H9 (cell line): ENCODE data around the gene EFCC1. TPM values are rescaled to one million over a fixed set of nuclear protein-coding genes. Genes with fewer than 3 reads are reported as not detected.

Experiments
- DNase-seq: peaks from one replicate; pipeline ENCODE4 v3.0.0-alpha.2; 2017
- H2AFZ ChIP-seq: one replicate; pipeline ENCODE4 v1.6.1; 2013; ENCODE audit warnings: mild to moderate bottlenecking, low read length, control low read depth, moderate library complexity
- H2AK5ac ChIP-seq: 2 replicates; pipeline ENCODE4 v1.6.1; 2013; ENCODE audit warnings: low read length, control low read depth, mixed read lengths; ENCODE audit not compliant: insufficient read length
- H2BK120ac ChIP-seq: one replicate; pipeline ENCODE4 v1.6.1; 2013; ENCODE audit warnings: low read depth, mild to moderate bottlenecking, low read length, control low read depth, inconsistent platforms; ENCODE audit not compliant: poor library complexity, severe bottlenecking
- H2BK12ac ChIP-seq: 2 replicates; pipeline ENCODE4 v1.6.1; 2013; ENCODE audit warnings: low read length, control low read depth, mixed read lengths, low read depth; ENCODE audit not compliant: insufficient read length
- H2BK15ac ChIP-seq: 2 replicates; pipeline ENCODE4 v1.6.1; 2013; ENCODE audit warnings: low read depth, low read length, control low read depth
- H2BK20ac ChIP-seq: one replicate; pipeline ENCODE4 v1.6.1; 2013; ENCODE audit warnings: low read depth, mild to moderate bottlenecking, low read length, control low read depth, inconsistent platforms; ENCODE audit not compliant: poor library complexity, severe bottlenecking
- H2BK5ac ChIP-seq: 2 replicates; pipeline ENCODE4 v1.6.1; 2013; ENCODE audit warnings: low read length, control low read depth, mixed read lengths; ENCODE audit not compliant: insufficient read length
- H3K14ac ChIP-seq: 2 replicates; pipeline ENCODE4 v1.6.1; 2013; ENCODE audit warnings: low read length, control low read depth; ENCODE audit not compliant: insufficient read depth
- H3K18ac ChIP-seq: 2 replicates; pipeline ENCODE4 v1.6.1; 2013; ENCODE audit warnings: low read depth, mild to moderate bottlenecking, mixed read lengths, low read length, control low read depth; ENCODE audit not compliant: insufficient read length
- H3K23ac ChIP-seq: 2 replicates; pipeline ENCODE4 v1.6.1; 2013; ENCODE audit warnings: low read length, control low read depth, mixed read lengths, low read depth; ENCODE audit not compliant: insufficient read length
- H3K23me2 ChIP-seq: 2 replicates; pipeline ENCODE4 v1.6.1; 2013; ENCODE audit warnings: low read depth, mild to moderate bottlenecking, mixed read lengths, low read length, control low read depth; ENCODE audit not compliant: insufficient read length, poor library complexity, severe bottlenecking
- H3K27ac ChIP-seq: 2 replicates; pipeline ENCODE4 v1.5.1; 2013; ENCODE audit warnings: low read length, control low read depth, mixed read lengths, low read depth; ENCODE audit not compliant: insufficient read length
- H3K27me3 ChIP-seq: 2 replicates; pipeline ENCODE4 v1.6.1; 2013; ENCODE audit warnings: low read length, control low read depth, inconsistent platforms; ENCODE audit not compliant: insufficient read depth
- H3K4ac ChIP-seq: 2 replicates; pipeline ENCODE4 v1.6.1; 2013; ENCODE audit warnings: low read depth, mild to moderate bottlenecking, control low read depth, inconsistent platforms, low read length, moderate library complexity
- H3K4me1 ChIP-seq: 2 replicates; pipeline ENCODE4 v1.6.1; 2013; ENCODE audit warnings: low read length, control low read depth, inconsistent platforms; ENCODE audit not compliant: insufficient read depth
- H3K4me2 ChIP-seq: 2 replicates; pipeline ENCODE4 v1.6.1; 2013; ENCODE audit warnings: low read length, control low read depth, mixed read lengths; ENCODE audit not compliant: insufficient read length, insufficient read depth
- H3K56ac ChIP-seq: 2 replicates; pipeline ENCODE4 v1.6.1; 2013; ENCODE audit warnings: low read depth, mild to moderate bottlenecking, mixed read lengths, low read length, control low read depth; ENCODE audit not compliant: insufficient read length
- H3K79me1 ChIP-seq: 2 replicates; pipeline ENCODE4 v1.6.1; 2013; ENCODE audit warnings: low read depth, mild to moderate bottlenecking, moderate library complexity, low read length, control low read depth, inconsistent platforms; ENCODE audit not compliant: insufficient read depth, poor library complexity, severe bottlenecking
- H3K79me2 ChIP-seq: 2 replicates; pipeline ENCODE4 v1.6.1; 2013; ENCODE audit warnings: low read length, control low read depth, inconsistent platforms; ENCODE audit not compliant: insufficient read depth
- H3K9ac ChIP-seq: 2 replicates; pipeline ENCODE4 v1.6.1; 2013; ENCODE audit warnings: low read length, control low read depth, mixed read lengths; ENCODE audit not compliant: insufficient read length; ENCODE audit errors: extremely low read depth
- H3K9me3 ChIP-seq: one replicate; pipeline ENCODE4 v1.6.1; 2013; ENCODE audit warnings: low read depth, low read length, inconsistent platforms; ENCODE audit not compliant: control insufficient read depth
- H3T11ph ChIP-seq: one replicate; pipeline ENCODE4 v1.6.1; 2013; ENCODE audit warnings: mild to moderate bottlenecking, low read length, control low read depth, inconsistent platforms
- H4K20me1 ChIP-seq: one replicate; pipeline ENCODE4 v1.6.1; 2013; ENCODE audit not compliant: control insufficient read depth, insufficient read length, insufficient read depth
- H4K5ac ChIP-seq: 2 replicates; pipeline ENCODE4 v1.6.1; 2013; ENCODE audit warnings: low read depth, mild to moderate bottlenecking, mixed read lengths, low read length, control low read depth; ENCODE audit not compliant: insufficient read length
- H4K8ac ChIP-seq: replicated peaks from 2 replicates; pipeline ENCODE4 v1.6.1; 2013; ENCODE audit warnings: low read length, control low read depth, mixed read lengths, low read depth; ENCODE audit not compliant: insufficient read length
- H4K91ac ChIP-seq: 2 replicates; pipeline ENCODE4 v1.6.1; 2013; ENCODE audit warnings: low read depth, mild to moderate bottlenecking, moderate library complexity, mixed read lengths, low read length, control low read depth; ENCODE audit not compliant: insufficient read length
- H3K27ac Mint-ChIP-seq, 3 experiments: 2 replicates in 2 of 3; 3 replicates in 1 of 3; pipeline ENCODE4 v1.8.0; 2020 to 2021; ENCODE audit warnings: mixed read lengths in 3 of 3, mild to moderate bottlenecking in 1 of 3, moderate library complexity in 1 of 3
- H3K27me3 Mint-ChIP-seq: 2 replicates; pipeline ENCODE4 v1.8.0; 2021; ENCODE audit warnings: low read depth, mild to moderate bottlenecking, moderate library complexity, mixed read lengths
- H3K36me3 Mint-ChIP-seq, 3 experiments: 2 replicates in 2 of 3; 3 replicates in 1 of 3; pipeline ENCODE4 v1.8.0; 2020 to 2021; ENCODE audit warnings: low read depth in 3 of 3, mixed read lengths in 3 of 3; ENCODE audit not compliant: insufficient read depth in 1 of 3
- H3K4me1 Mint-ChIP-seq, 2 experiments: 2 replicates each; pipeline ENCODE4 v1.8.0; 2020; ENCODE audit warnings: mixed read lengths in 2 of 2
- H3K4me3 Mint-ChIP-seq, 2 experiments: 2 replicates in 1 of 2; 3 replicates in 1 of 2; pipeline ENCODE4 v1.8.0; 2020 to 2021; ENCODE audit warnings: mild to moderate bottlenecking in 2 of 2, mixed read lengths in 2 of 2, moderate library complexity in 1 of 2
- H3K9me3 Mint-ChIP-seq, 2 experiments: 2 replicates in 1 of 2; 3 replicates in 1 of 2; pipeline ENCODE4 v1.8.0; 2020; ENCODE audit warnings: mild to moderate bottlenecking in 2 of 2, mixed read lengths in 2 of 2, moderate library complexity in 1 of 2
- CTCF ChIP-seq: fragments of 200-600 bp; sonication (generic); conservative IDR thresholded peaks from 3 replicates; pipeline ENCODE4 v1.8.0; 2021; ENCODE audit warnings: antibody characterized with exemption, mild to moderate bottlenecking
- WGBS: extraction: QIAGEN DNeasy Blood & Tissue Kit; methylation state at CpG from one replicate; pipeline ENCODE4 v1.1.7; 2013; ENCODE audit warnings: missing lambda C conversion rate, low lambda C conversion rate, mixed read lengths; ENCODE audit not compliant: insufficient read length; ENCODE audit errors: extremely low coverage; 5-methylcytosine and 5-hydroxymethylcytosine counted together
- total RNA-seq: library from RNA; stranded (reverse); gene quantifications from 2 replicates; pipeline ENCODE4 v1.2.1, GENCODE V29; 2021

EFCC1 gene
- total RNA-seq, 1 experiment from 2014 or later, result 0.09 TPM

DNA sequence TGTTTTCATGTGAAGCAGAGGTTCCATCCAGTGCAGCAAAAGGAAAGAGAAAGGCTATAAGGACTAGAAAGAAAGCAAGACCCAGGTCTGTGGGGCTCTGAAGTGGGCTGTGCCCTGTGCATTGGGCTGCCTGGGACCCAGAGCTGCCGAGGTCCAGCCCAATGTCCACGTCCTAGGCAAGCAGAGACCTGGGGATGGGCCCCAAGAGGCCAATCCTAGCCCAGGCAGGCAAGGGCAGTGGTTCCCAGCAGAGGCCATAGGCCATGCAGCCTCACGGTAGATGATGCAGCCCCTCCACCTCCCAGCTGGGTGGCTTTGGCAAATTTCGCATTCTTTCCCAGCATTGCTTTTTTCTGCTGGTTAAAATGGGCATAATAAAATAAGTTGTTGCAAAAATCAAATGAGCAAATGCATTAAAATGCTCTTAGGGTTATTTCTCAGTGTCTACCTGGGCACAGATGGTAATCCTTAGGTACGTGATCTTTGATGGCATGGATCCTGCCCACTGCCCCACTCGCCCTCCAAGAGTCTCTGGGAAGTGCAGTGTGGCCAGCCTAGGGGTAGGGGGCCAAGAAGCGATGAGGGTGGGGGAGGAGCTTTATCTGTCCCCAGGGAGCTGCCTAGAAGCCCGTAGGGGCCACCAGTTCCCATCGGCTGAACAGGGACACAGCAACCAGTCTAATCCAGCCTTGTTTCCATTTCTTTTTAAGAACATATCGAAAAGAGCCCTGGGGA, 37.2 kb downstream of the EFCC1 start:
- no peaks in the 10 kb centered on the region; the same call in 1 of the 2 replicates for H3K4me1 ChIP-seq
- H4K91ac ChIP-seq, result no peak overlapping the region
- TF ChIP-seq CTCF, result no peak
- H3K56ac ChIP-seq, result no peak overlapping the region
- Mint-ChIP-seq H3K4me1 (peaks cover 15 to 39% of the 10 kb centered on the region in 2 experiments), H3K9me3 (no peaks in the 10 kb centered on the region), H3K27me3 (peaks cover 2% of the 10 kb centered on the region; the same call in 1 of the 2 replicates), H3K4me3 (no peak overlapping the region), H3K27ac (no peak overlapping the region; a peak in 1 of 7 replicates), H3K36me3 (no peaks in the 10 kb centered on the region)
- H2AK5ac ChIP-seq, result no peak overlapping the region
- no peaks in the 10 kb centered on the region for H4K20me1 ChIP-seq
- no peak overlapping the region for H3T11ph ChIP-seq
- no peak overlapping the region for H2BK120ac ChIP-seq
- no peak overlapping the region for H3K9ac ChIP-seq
- no peak overlapping the region for H2BK20ac ChIP-seq
- H3K18ac ChIP-seq, result no peak overlapping the region
- no peaks in the 10 kb centered on the region for H3K79me1 ChIP-seq
- no peak overlapping the region for H3K14ac ChIP-seq
- no peak overlapping the region for H4K8ac ChIP-seq
- no CpG with 5 or more reads among the region's 10 CpGs for WGBS
- no peaks in the 10 kb centered on the region for H3K79me2 ChIP-seq
- H3K23ac ChIP-seq, result no peak overlapping the region
- H3K4ac ChIP-seq, result no peak overlapping the region
- DNase-seq, result no peak
- no peaks in the 10 kb centered on the region for H3K23me2 ChIP-seq
- no peaks in the 10 kb centered on the region for H3K27me3 ChIP-seq
- H2BK5ac ChIP-seq, result no peak overlapping the region
- H2BK15ac ChIP-seq, result no peak overlapping the region
- H4K5ac ChIP-seq, result no peak overlapping the region
- no peak overlapping the region for H2AFZ ChIP-seq
- no peak overlapping the region for H3K4me2 ChIP-seq
- no peak overlapping the region for H3K27ac ChIP-seq
- no peak overlapping the region for H2BK12ac ChIP-seq
- H3K9me3 ChIP-seq, result no peaks in the 10 kb centered on the region
